SKM-1 treated with dmso at 0.1 percent for 144 hours (cell line): ENCODE results near the gene SPATC1L.

Experiments used
- DNase-seq: peaks from one replicate; lab custom pipeline; 2025; ENCODE audit not compliant: unreplicated experiment; lab: John Stamatoyannopoulos, UW

SPATC1L gene

DNA sequence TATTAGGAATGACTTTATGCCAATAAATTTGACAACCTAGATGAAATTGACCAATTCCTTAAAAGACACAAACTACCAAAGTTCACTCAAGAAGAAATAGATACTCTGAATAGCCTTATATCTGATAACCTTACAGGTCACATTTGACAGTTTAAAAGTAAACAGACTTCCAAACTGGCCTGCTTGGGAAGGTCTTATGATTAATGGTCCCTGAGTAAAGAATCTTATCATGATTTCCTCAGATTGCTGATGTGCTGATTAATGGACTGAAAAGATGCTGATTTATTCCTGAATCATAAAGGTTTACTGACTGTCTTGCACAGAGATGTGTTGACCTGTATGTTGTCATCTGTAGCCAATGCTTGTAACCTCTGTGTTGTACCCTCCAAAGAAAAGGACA is 19.2 kb downstream of the SPATC1L start:
- DNase-seq, result no peak

DNA sequence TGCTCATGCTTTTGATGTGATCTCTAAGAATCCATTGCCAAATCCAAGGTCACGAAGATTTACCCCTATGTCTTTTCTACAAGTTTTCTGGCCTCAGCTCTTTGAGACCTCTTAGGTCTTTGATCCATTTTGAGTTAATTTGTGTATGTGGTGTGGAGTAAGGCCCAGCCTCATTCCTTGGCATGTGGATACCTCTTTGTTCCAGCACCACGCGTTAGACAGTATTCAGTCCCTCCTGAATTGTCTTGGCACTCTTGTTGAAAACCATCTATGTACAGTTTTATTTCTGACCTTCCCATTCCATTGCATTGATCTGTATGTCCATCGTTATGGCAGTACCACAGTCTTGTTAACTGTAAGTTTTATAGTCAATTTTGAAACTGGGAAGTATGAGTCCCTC is 20.9 kb downstream of the SPATC1L start:
- DNase-seq, result no peak

DNA sequence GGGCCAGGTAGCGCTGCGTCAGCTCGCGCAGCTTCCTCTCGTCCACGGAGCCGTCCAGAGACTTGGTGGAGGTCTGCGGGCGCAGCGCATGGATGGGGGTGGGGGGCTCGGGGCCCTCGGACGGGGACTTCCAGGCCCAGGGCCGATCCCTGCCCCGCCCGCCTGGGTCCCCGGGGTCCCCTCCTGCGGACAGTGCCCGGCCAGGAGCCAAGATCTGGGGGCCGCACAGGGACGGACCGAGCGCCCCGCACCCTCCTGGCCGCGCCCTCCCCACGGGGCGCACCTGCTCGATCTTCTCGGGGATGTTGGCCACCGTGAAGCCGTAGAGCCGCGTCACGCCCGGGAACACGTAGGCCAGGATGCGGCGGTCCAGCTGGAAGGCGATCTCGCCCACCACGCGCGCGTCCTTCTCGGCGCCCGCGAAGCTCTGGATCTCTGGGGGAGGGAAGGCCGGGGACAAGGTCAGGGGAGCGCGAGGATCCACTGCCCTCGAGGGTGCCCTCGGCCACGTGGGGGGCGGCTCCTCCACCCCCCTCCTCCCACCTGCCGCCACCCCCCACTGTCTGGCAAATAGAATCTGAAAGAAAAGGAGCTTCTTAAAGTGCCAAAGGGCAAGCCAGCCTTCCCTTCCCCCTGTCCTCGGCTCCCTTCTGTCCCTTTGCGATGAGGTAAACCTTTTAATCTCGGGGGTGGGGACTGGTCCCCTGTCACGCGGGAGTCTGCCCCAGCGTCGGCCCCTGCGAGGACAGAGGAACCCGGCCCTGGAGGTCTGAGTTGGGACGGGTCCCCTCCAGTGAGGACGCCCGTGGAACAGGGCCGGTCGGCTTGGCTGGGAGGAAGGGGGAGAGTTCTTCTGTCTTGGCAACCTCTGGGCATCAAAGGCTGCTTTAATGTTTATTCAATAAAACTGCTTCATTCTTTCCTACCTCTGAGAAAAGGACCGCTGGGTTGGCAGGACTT is 22.3 kb downstream of the SPATC1L start:
- DNase-seq, result no peak

DNA sequence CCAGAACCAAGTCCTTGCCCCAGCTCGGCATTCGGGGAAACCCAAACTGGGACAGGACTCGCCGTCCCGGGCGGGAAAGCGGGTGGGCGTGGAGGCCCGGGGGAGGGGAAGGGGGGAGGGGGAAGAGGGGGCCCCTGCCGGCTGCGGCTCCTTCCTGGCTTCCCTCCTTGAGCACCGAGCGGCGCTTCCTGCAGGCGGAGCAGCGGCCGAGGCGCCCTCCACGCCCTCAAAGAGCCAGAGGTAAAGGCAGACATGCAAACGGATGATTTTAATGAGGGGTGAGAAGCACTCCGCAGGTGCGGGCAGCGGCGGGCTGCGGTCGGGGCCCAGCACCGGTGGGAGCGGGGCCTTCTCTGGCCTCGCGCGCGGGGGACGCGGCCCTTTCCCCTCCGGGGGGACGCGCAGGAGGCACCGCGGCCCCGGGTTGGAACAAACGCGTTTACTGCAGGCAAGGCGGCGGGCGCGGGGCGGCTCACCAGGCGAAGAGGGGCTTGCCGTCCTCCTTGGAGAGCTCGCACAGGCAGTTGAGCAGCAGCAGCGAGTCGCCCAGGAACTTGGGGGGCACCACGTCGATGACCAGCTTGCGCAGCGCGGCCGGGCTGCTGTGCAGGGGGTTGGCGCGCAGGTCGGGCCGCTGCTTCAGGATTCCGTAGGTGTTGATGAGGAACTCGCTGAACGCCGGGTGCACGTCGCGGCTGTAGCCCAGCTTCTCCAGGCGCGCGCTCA is 23.2 kb downstream of the SPATC1L start:
- no peak for DNase-seq

DNA sequence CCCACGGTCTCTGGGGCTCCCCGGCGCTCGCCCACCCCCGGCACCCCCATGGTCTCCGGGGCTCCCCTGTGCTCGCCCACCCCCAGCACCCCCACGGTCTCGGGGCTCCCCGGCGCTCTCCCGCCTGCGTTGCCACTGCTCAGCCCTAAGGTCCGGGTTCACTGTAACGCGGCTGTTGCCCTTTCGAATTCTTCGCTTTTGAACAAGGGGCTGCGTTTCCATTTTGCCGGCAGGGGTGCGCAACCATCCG is 23.7 kb downstream of the SPATC1L start:
- no peak for DNase-seq

DNA sequence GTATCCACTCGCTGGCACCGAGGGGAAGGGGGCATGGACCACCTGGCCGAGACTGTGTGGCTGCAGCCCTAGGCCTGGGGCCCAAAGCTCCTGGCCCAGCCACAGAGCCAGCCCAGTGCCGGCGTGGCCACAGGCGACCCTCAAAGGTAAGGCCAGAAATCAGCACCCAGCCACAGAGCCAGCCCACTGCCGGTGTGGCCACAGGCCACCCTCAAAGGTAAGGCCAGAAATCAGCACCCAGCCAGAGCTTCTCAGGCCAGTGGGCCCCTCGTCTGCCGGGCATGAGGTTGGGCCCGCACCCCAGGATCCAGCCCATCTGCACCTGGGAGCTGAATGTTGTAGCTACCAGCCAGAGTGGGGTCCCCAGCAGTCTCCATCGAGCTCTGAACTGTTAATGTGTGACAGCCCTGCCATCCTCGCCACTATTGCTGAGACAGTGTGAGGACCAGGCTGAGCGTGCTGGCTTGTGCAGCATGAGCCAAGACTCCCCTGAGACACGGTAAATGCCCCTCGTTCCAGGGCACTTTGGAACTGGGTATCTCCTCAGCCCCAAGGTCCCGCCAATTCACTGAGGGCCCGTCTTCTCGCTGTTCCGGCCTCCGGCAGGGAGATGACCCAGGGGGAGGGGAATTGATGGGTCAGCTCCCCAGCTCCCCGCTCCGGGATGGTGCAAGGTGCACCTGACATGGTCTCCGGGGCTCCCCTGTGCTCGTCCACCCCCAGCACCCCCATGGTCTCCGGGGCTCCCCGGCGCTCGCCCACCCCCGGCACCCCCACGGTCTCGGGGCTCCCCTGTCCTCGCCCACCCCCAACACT is 24.2 kb downstream of the SPATC1L start:
- DNase-seq, result no peak

DNA sequence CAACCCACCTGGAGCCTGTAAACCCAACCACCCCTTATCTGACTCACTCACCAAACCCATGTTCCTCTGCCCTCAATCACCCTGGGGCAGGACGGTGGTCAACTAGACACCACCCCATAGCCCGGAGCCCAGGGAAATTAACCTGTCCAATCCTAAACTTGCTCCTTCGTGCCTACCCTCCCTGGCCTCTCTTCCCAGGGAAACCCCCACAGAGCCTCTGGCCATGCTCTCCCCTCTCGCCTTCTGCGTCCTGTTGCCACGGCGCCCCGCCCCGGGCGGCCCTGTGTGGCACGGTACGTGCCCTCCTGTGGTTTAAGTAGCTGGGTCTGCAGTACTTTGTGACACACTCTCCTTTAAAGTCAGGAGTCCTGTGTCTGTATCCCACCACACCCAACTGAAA is 24.9 kb downstream of the SPATC1L start:
- no peak for DNase-seq

DNA sequence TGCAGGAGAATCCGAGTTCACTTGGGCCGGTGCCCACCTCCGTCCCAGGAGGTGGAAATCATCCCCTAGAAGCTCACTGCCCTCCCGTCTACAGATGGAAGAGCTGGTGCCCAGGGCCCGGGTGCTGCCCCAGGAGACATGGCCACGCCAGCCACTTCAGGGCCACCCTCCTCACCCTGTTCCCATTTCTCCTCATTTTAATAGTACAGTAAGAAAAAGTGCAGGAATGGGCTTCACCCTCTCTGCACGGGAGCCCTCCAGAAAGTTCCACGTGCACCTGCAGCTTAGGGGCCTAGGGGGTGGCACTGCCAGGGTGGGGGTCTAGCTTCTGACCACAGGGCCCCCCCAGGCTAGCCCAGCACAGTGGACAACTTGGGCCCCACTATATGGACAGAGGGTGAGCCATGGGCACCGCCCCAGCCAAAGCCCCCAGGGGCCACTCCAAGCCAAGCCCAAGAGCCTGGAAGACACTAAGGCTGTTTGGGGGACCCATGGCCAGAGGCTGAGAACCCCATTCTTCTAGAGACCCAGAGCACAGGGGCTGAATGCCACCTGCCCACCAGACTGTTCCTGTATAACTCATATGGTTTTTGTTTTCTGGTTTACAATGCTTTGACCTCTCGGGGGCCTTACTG is 25.5 kb downstream of the SPATC1L start:
- DNase-seq, result no peak

DNA sequence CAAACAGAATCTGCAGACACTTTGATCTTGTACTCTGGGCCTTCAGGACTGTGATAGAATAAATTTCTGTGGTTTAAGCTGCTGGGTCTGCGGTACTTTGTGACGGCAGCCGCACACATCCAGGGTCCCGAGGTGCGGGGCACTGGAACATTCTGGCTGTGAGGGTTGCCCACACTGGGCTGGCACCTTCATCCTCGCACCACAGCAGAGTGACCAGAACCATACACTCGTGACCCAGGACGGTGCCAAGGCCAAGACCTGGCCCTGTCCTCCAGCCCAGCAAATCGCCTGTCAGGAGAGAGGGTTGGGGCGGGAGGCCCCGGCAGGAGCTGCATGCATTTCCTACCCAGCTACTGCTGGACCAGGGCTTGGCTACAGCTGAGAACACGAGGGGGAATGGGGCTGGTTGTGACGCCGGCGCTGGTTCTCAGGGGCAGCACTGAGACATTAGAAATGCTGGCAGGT is 26.2 kb downstream of the SPATC1L start:
- no peak for DNase-seq

DNA sequence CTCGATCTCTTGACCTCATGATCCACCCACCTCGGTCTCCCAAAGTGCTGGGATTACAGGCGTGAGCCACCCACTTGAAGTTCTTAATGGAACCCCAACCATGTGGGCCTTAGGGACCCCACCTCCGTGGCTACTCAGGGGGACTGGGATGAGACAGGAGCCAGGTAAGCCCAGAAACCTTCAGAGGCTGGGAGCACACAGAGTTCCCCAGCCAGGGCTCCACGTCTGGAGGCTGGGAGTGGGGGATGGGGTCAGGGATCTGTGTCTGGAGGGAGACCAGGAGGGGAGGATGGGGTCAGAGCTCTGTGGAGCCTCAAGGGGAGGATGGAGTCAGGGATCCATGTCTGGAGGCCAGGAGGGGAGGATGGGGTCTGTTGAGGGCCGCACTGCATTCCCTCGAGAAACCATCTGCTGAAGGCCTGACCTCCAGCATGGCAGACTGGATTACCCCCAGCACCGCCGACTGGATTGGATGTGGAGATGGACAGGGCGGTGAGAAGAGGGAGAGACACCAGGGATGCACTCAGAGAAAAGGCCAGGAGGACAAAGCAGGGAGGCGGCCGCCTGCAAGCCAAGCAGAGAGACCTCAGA is 26.8 kb downstream of the SPATC1L start:
- DNase-seq, result no peak

DNA sequence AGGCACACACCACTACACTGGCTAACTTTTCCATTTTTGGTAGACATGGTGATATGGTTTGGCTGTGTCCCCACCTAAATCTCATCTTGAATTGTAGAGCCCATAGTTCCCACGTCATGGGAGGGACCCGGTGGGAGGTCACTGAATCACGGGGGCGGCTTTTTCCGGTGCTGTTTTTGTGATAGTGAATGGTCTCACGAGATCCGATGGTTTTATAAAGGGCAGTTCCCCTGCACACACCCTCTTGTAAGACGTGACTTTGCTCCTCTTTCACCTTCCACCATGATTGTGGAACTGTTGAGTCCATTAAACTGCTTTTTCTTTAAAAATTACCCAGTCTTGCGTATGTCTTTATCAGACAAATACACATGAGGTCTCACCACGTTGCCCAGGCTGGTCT is 27.6 kb downstream of the SPATC1L start:
- no peak for DNase-seq

DNA sequence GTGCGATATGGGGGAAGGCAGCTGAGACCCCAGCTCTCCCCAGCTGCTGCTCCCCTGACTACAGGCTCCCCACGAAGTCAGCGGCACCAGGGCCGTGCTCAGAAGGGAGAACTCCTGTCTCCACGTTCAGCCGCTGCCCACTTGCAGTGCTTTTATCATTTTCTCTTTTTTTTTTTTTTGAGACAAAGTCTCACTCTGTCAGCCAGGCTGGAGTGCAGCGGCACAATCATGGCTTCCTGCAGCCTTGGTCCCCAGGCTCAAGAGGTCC is 27.9 kb downstream of the SPATC1L start:
- no peak for DNase-seq

DNA sequence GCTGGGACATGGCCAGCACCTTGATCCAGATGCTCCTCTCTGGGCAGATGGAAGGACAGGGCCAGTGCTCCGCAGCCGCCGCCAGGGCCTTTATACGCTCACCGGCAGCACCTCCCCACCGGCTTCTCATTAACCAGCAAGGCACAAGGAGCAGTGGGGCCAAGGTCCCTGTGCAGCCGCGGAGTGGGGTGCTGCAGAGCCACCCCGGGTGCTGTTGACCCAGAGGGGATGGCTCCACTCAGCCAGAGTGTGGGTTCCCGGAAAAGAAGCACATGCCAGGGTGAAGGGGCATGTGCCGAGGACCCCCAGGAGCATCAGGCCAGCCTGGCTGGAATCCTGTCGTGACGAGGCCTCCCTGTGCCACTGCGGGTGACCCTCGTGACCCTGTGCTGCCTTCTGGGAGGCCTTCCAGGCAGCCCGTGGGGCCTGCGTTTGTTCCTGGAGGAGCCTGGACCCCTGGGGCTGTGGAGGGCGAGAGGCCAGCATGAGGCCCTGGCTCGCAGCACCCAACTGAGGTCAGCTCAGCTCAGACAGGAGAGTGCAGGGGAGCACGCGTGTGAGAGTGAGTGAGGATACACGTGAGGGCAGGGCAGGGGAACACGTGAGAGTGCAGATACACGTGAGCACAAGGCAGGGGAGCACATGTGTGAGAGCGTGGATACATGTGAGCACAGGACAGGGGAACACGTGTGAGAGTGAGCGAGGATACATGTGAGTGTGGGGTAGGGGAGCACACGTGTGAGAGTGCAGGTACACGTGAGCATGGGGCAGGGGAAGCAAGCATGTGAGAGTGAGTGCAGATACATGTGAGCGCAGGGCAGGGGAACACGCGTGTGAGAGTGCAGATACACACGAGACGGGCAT is 28.5 kb downstream of the SPATC1L start, which contains the start of gene FTCD:
Gene FTCD, minus strand, starts transcription at position 66 of the 864 bp plus-strand sequence. Its CDS starts 56 bp downstream, at position 10.
- no peak for DNase-seq

DNA sequence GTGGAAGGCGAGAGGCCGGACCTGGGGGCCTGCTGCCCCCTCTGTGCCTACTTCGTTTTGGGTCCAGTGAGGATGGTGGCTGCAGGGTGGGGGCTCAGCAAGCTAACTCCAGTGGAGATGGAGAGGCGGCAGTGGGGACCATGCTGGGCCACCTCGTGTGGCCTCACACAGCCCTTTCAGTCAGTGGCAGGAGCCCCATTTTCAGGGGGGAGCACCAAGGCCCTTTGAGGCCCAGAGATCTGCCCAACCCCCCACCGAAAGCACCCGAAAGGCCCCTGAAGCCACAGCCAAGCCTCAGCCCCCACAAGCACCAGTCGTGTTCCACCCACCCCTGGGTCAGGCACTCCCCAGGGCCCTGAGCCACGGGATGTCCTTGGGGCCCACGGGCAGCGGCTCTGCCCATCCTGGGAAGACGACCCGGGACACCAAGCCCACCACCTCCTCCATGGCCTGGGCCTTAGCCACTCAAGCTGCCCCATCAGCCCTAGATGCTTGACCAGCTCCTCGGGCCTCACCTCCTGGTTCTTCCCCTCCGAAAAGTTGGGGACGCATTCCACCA is 29.2 kb downstream of the SPATC1L start:
- DNase-seq, result no peak

DNA sequence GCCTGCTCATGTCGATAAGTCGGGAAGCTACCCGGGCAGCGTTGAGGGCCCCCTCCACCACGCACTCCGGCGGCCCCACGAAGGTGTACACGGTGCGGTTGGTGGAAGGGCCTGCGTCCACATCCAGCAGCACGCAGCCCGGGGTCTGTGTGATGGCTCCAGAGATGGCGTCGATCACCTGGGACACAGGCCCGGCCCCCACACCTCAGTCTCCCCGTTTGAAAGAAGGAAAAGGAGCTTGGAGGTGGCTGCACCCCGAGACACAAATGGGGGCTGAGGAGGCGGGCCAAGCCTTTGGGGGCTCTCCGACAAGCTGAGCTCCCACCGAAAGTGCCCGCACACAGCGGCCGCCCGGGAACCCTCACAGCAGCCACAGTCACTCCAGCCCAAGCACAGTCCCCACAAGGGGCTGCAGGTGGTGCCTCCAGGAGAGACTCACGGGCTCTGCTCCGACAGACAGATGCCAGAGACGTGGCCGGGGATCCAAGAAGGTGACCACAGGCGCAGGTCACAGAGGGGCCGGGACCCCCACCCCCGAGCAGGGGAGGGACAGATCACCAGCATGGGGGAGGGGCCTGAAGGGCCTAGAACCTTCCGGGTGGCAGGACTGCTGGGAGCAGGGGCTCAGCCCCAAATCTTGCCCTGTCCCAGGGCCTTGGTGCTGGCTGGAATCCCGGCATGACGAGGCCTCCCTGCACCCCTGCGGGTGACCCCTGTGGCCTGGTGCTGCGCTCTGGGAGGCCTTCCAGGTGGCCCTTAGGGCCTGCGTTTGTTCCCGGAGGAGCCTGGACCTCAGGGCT is 29.9 kb downstream of the SPATC1L start:
- no peak for DNase-seq

DNA sequence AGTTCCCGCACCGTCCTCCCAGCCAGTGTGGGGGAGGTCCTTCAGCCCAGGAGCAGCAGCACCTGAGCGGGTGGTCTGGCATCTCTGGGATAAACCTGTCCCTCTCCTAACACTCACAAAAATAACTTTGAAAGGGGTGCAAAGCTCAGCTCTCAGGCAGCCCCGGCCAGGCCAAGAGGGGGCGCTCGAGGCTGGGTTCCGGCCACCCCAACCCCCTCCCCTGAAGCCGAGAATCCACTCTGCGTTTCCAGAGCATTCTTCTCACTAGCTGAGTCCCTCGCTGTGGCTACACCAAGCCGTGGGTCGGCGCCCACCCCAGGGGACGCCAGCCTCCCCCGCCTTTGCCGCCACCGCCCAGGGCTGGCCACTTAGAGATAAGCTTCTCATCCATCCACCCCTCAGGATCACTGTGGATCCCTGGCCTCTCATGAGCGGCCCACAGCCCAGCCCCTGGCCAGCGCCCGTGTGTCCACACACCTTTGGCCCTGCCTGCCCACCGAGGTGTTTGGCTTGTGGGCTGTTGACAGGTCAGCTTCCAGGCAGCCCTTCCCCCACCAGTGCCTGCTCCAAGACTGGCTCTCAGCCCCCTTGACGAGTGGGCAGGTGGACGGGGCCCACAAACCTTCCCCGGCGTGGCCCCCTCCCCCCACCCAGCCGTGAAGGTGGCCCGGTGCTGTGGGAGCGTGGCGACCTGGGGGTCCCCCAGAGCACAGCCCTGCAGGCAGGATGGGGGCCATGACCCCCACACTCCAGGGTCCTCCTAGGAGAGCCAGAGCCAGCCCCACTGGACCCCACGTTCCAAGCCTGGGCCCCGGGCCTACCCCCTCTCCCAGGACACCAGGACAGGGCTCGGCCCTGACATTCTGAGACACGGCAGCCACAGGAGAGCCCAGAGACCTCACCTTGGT is 30.8 kb downstream of the SPATC1L start:
- peak; percentile 28 for DNase-seq

DNA sequence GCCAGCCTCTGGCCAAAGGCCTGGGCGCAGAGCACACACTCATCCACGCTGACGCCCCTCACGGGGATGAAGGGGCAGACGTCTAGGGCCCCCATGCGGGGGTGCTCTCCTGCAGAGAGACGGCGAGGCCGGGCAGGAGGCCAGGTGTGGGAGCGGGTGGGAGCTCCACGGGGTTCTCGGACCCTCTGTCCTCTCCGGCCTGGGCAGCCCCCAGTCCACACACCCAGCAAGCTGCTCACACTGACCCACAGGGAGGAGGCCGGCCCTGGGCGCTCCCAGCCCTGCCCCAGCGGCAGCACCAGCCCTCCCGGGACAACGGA is 31.4 kb downstream of the SPATC1L start:
- no peak for DNase-seq
